ENCODE results near the gene CD200.

DNA sequence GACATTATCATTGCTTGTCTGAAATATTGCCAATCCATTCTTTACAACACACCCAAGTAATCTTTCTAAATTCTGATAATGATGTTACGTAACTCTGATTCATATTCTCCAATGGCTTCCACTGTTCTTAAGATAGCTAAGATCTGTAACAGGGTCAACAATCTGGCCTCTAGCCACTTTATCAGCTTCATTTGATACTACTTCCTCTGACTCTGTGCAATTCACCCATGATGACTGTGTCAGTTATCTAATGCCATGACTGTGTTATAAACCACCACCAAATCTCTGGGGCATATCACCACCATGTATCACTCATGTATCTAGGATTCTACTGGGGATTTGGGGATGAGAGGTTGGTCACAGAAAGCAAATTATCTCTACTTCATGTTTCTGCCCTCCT, 44.0 kb downstream of the CD200 start:
- TF ChIP-seq MAX (IDR thresholded peaks at IDR 0.05) (no peak), TAF1 (conservative IDR thresholded peaks at IDR 0.05) (no peak), REST (IDR thresholded peaks at IDR 0.05) (no peak), JUND (IDR thresholded peaks at IDR 0.05) (no peak), CTCF (IDR thresholded peaks at IDR 0.05; ENCODE audit: low read depth, low read length, missing input control) (no peak), EGR1 (IDR thresholded peaks at IDR 0.05; ENCODE audit: low read depth in 2 of 2) (no peak), GABPA (IDR thresholded peaks at IDR 0.05 in 1 of 2, conservative IDR thresholded peaks at IDR 0.05 in 1 of 2) (no peak), RXRA (IDR thresholded peaks at IDR 0.05) (no peak), SP1 (IDR thresholded peaks at IDR 0.05) (no peak), RAD21 (IDR thresholded peaks at IDR 0.05) (no peak), FOXA1 (IDR thresholded peaks at IDR 0.05) (no peak), ZBTB33 (IDR thresholded peaks at IDR 0.05) (no peak), ATF3 (IDR thresholded peaks at IDR 0.05) (no peak)
